GM12873 (cell line): ENCODE measurements around the gene TNS3.

Experiments used
- CTCF ChIP-seq: IDR thresholded peaks from 2 replicates; pipeline ENCODE4 v1.5.1; 2012; ENCODE audit warnings: low read depth, mild to moderate bottlenecking, moderate library complexity, low read length, control low read depth; ENCODE audit not compliant: insufficient read depth; ENCODE audit errors: missing control alignments

TNS3 gene

GRCh38 chr7:47310020-47310419, 271.9 kb downstream of the TNS3 start:
- no peak for TF ChIP-seq CTCF

GRCh38 chr7:47308808-47309207, 273.1 kb downstream of the TNS3 start:
- TF ChIP-seq CTCF, result no peak

DNA sequence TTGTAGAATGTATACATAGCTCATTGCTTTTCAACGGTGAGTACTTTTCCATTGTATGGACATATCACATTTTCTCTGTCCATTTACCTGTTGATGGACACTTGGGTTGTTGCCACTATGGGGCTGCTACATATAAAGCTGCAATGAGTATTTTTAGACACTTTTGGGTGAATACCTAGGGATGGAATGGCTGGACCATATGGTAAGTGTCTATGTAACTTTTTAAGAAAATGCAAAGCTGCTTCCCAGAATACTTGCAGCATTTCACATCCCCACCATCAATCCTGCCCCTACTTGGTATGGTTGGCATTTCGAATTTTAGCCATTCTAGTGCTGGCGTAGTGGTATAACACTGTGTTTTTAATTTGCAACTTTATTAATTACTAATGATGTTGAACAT, 274.6 kb downstream of the TNS3 start:
- no peak for TF ChIP-seq CTCF

DNA sequence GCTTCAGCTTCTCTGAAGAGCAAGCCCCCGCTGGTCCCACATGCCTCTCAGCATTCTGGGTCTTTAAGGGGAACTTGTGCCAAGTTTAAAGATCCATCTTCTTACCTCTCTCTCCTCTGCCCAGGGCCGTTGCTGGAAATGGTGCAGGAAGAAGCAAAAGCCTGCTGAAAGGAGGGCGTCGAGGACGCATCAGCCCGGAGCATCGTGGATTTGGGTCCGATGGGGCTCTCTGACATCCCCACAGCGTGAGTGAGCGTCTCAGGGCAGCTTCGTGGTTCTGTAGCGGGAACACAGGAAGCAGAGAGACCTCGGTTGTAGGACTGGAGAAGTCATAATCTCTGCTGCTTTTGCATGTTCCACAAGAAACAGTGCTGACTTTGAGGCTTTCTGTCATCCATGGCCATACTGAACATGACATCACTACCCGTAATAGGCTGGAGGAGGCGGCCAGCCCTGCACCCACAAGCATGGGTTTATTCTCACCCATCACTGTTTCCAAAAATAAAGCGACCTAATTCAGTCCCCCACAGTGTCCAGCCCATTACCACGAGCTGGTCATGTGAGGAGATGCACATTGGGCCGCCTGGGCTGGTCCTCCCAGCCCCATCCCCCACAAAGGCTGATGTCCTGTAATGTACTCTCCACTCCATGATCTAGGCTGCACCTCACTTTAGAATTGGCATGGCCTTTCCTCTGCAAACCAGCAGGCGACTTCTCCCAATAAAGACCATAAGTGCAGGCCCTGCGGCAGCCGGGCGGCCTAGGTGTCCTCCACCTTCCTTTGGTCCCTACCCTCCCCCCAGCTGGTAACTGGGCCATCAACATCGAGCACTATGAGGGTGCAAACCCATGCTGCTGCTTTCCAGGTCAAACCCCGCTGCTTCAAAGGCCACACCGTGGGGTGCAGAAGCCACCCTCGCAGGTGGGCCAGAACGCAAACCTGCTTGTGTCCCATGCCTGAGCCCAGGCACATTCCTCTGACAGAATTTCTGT, 276.9 kb downstream of the TNS3 start:
- no peak for TF ChIP-seq CTCF

- TF ChIP-seq CTCF, result no peak
These were observed 278.0 kb downstream of the TNS3 start for GRCh38 chr7:47303695-47304453.

- no peak for TF ChIP-seq CTCF
These were observed 278.8 kb downstream of the TNS3 start for GRCh38 chr7:47303014-47303694.

- no peak for TF ChIP-seq CTCF
These were observed 279.4 kb downstream of the TNS3 start for GRCh38 chr7:47302560-47302959.
